SIG-M5 treated with dmso at 0.1 percent for 504 hours (cell line): ENCODE measurements around the gene FEM1B.
"Not testable (repeated sequence)": the region's sequence is repeated elsewhere in the genome, so short reads cannot be mapped to it uniquely, and the experiment has no call there.

Source experiments
- DNase-seq: peaks from one replicate; lab custom pipeline; 2025; ENCODE audit not compliant: unreplicated experiment; lab: John Stamatoyannopoulos, UW

The FEM1B gene

GRCh38 chr15:68277603-68278344 is at the start of gene FEM1B:
TSS of gene FEM1B (plus strand) at chr15:68277745. CDS start at chr15:68278418, 673 bp downstream.
- peak; percentile 89 for DNase-seq

- peak; percentile 62 for DNase-seq
Measured at GRCh38 chr15:68228143-68228970, 49.2 kb upstream of the FEM1B start.

DNA sequence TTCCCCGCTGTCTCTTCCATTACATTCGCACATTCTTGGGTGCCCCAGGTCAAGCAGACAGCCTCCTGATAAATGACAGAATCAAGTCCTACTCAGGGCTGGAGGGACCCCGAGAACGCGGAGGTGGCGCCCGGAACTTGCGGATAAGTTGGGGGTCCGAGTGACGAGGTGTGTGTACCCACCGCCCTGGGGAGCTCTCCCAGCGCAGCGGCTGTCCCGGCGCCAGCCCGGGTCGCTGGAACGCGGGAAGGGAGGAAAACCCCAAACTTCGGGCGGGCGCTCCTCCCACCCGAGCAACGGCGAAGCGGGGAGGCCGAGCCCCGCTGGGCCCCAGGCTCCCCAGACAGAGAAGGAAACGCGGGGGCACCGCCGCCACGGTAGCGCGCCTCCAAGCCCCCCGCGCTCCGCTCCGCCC is 48.6 kb upstream of the FEM1B start:
- peak; percentile 34 for DNase-seq

GRCh38 chr15:68229386-68230156 is 48.0 kb upstream of the FEM1B start, which contains the start of gene CLN6:
TSS of gene CLN6 (minus strand) at chr15:68229728. CDS start at chr15:68229584, 144 bp downstream.
- peak; percentile 70 for DNase-seq

DNA sequence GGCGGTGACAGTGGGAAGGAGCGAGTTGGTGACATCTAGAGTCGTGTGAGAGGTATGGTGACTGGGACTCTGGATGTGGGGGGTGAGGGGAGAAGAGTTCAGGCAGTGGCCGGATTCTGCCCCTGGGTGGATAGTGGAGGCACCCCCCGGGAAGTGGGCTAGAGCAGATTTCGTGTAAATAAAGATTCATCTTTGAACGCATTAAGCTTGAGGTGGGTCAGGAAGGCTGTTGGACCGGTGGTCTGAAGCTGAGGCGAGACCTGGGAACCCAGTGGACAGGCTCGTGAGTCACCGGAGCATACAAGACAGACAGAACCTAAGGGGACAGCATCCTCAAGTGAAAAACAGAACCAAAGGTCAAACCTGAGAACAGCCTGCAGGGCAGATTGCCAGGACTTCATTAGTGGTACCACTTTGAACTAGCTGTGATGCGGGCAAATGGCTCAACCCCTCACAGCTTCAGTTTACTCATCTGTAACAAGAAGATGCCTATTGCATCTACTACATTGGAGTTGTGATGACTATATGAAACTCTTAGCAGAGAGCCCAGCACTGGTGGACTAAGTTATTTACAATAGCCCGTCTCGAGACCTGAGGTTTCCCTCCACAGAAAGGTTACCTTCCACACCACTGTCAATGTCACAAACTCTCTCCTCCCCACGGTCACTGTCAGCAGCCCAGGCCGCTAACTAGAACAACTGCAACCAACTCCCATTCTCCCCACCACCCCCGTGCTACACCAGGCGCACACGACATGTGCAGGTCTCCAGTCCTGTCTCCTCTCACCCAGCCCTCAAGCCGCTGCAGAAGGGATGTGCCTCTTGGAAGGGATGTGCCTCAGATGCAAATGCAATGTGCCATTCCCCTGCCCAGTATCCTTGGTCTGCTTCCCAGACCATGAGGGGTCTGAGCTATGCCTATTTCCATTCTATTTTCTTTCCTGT is 47.1 kb upstream of the FEM1B start:
- DNase-seq, result peak; percentile 21

DNA sequence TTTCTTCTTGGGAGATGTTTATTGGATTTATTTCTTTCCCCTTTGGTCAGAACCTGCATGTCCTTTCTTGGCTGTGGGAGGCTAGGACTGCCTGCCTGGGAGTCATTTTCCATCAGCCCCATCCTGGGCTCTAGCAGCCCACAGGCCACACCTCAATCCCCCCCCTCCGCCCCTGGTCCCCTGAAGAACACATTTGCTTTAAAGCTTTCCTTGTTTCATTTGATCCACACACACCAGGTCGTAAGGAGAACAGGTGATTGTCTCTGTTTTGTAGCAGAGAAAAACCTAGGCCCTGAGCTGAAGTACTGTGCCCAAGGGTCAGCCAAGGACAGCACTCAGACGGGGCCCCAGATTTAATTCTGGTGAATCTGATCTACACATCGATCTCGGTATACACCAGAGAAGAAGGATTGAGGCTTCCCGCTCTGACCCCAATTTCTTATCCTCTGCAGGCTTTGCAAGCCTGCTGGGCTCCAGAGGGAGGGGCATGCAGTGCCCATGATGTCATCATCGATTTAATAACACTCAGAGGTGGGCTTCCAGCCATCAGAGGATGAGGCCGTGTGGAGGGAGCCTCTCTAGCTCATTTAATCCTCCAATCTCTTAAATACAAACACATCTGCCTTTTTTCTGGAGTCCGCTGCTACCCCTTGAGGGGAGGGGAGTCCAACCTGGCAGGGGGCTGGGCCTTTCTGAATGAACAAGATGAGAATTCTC is 46.3 kb upstream of the FEM1B start:
- no peak for DNase-seq

- peak; percentile 17 for DNase-seq
Measured at GRCh38 chr15:68232449-68232848, 45.1 kb upstream of the FEM1B start.

GRCh38 chr15:68232937-68233336 is 44.6 kb upstream of the FEM1B start:
- peak; percentile 87 for DNase-seq

DNA sequence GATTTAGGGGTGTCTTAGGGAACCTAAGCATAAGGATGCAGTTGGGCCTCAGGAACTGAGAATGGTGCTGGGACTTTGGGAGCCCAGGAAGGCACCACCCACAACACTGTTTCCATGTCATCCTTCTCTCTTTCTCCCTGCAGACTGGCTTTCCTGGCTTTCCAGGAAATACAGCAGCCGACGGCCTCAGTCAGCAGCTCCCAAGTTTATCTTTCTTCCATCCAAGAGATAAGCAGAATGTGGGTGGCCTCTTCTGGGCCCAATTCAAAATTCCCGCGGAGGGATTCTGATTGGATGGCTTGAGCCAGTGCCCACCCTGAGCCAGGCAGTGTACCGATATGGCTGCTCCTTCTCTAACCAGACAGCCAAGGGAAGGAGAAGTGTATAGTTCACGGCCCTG is 43.5 kb upstream of the FEM1B start:
- DNase-seq, result no peak

GRCh38 chr15:68234520-68234919 is 43.0 kb upstream of the FEM1B start:
- not testable (repeated sequence) for DNase-seq

DNA sequence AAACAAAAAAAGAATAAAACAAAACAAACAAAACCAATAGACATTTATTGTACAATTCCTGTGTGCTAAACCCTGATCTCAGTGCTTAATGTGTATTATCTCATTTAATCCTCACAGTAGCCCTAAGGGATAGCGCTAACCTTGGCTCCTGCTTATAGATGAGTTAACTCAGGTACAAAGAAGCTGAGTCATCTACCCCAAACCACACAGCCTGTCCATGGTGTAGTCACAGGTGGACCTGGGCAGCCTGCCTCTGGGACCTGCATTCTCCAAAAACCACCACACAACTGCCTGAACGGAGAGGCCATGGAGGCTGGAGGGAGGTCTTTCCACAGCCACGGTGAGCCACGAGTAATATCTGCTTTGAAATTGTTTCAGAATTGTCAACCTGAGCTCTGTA is 42.5 kb upstream of the FEM1B start:
- no peak for DNase-seq

- no peak for DNase-seq
Measured at GRCh38 chr15:68239025-68239424, 38.5 kb upstream of the FEM1B start.

GRCh38 chr15:68241088-68241935 is 36.2 kb upstream of the FEM1B start:
- DNase-seq, result no peak

DNA sequence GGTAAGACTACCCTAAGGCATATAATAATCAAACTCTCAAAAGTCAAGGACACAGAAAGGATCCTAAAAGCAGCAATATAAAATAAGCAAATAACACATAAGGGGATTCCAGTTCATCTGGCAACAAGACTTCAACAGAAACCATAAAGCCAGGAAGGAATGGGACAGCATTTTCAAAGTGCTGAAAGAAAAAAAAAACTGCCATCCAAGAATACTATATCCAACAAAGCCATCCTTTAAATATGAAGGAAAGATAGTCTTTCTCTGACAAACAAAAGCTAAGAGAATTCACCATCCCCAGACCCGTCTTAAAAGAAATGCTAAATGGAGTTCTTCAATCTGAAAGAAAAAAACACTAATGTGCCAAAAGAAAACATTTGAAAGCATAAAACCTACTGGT is 33.3 kb upstream of the FEM1B start:
- no peak for DNase-seq

DNA sequence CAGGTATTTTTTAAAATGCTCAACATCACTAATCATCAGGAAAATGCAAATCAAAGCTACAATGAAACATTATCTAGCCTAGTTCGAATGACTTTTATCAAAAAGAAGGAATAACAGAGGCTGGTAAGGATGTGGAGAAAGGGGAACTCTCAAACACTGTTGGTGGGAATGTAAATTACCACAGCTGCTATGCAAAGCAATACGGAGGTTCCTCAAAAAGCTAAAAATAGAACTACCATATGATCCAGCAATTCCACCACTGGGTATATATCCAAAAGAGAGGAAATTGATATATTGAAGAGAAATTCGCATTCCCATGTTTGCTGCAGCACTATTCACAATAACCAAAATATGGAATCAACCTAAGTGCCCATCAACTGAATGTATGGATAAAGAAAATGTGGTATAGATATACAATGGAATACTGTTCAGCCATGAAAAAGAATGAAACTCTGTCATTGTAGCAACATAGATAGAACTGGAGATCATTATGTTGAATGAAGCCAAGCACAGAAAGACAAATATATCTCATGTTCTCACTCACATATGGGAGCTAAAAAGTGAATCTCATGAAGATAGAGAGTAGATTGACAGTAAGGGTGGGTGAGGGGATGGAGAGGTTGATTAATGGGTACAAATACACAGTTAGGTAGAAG is 28.4 kb upstream of the FEM1B start:
- no peak for DNase-seq

- peak; percentile 82 for DNase-seq
Measured at GRCh38 chr15:68252925-68253534, 24.5 kb upstream of the FEM1B start.

GRCh38 chr15:68256675-68257450 is 20.7 kb upstream of the FEM1B start:
- peak; percentile 91 for DNase-seq
